HuH-7 (cell line): Measurements from ENCODE around the gene ABHD11.
"Not testable (repeated sequence)": the region's sequence is repeated elsewhere in the genome, so short reads cannot be mapped to it uniquely, and the experiment has no call there.

ENCODE experiments used
- DNase-seq: peaks from one replicate; pipeline ENCODE4 v3.0.0; 2011; ENCODE audit warnings: low spot score

The ABHD11 gene

GRCh38 chr7:73742753-73743641, 4.4 kb upstream of the ABHD11 start:
- peak; percentile 80 for DNase-seq

DNA sequence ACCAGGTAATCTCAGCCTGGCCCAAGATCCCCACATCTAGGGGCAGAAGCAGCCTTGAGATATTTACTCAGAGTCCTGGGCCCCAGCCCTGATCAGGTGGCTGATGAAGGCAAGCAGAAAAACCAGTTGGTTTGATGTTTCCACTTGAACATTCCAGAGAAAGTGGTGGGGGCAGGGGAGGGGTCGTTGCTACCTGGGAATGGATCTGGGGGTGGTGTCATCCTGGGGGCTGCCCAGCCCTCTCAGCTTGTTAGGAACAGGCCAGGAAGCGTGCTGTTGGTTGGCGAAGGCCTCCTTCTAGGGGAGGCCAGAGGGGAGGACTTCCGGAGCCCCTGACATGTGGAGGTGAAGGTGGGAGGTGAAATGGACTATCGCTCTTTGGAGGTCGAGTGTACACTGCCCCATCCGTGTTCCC, 3.7 kb upstream of the ABHD11 start:
- DNase-seq = no peak

DNA sequence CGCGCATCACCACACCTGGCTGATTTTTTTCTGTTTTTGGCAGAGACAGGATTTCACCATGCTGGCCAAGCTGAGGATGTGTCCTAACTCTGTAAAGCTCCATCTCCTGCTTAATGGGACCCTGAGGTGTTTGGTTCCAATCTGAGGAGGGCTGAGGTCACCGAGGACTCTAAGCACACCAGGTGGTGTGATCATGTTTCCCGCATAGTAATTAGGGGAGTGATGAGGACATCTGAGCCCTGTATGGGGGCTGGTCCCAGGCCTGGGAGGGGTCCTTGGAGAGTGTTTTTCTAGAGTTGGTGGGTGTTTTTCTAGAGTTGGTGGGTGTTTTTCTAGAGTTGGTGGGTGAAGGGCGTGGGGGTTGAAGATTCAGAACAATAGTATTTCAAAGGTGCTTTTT, 3.0 kb upstream of the ABHD11 start:
- no peak for DNase-seq

- no peak for DNase-seq
Measured at GRCh38 chr7:73740771-73741170, 2.2 kb upstream of the ABHD11 start.

DNA sequence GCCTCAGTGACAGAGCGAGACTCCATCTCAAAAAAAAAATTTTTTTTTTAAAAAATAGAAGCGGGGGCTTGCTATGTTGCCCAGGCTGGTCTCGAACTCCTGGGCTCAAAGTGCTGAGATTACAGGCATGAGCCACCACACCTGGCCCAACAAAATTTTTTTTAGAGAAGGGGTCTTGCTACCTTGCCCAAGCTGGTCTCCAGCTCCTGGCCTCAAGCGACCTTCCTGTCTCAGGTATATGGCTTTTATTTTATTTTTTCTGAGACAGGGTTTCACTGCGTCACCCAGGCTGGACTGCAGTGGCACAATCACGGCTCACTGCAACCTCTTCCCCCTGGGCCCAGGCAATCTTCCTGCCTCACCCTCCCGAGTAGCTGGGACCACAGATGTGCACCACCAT, 1.6 kb upstream of the ABHD11 start:
- DNase-seq = no peak

GRCh38 chr7:73739387-73739767, 775 bp upstream of the ABHD11 start:
- no peak for DNase-seq

DNA sequence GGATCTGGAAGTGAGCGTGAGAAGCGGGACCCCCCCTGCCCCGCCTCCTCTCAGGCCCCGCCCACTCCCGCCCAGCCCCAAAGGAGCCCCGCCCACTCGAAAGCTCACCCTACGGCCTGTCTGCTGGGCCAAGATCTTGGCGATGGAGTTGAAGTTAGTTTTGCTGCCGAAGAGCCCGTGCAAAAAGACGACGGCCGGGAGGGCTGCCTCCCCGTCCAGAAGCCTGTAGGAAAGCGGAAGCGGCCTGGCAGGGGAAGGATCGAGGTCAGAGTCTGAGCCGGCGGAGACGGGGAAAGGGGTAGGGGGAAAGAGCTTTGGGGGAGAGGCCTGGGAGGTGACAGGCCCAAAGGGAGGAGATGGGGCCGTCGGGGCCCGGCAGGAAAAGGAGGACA, 386 bp downstream of the ABHD11 start:
- DNase-seq = peak; percentile 70

GRCh38 chr7:73737491-73738219, 947 bp downstream of the ABHD11 start:
- no peak for DNase-seq

DNA sequence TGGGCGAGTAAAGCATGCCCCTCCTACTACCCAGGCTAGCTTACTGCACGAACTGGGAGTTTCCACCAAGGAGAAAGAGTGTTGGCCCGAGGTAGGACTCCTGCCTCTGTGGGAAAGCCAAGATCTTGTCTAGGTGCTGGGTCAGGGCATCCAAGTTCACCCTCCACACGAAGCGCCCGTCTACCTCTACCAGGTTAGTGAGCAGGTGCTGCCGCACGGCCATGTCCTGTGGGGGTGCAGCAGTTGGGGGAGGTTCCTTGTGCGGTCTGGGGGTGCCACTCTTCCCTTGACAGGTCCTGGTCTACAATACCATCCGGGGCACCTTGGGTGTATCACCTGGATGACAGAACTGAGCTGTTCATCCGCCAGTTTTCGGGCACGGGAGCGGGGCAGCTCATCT, 1.7 kb downstream of the ABHD11 start:
- no peak for DNase-seq

- no peak for DNase-seq
Measured at GRCh38 chr7:73735528-73735905, 3.1 kb downstream of the ABHD11 start.

GRCh38 chr7:73734619-73735527, 3.7 kb downstream of the ABHD11 start:
- DNase-seq = peak; percentile 70

DNA sequence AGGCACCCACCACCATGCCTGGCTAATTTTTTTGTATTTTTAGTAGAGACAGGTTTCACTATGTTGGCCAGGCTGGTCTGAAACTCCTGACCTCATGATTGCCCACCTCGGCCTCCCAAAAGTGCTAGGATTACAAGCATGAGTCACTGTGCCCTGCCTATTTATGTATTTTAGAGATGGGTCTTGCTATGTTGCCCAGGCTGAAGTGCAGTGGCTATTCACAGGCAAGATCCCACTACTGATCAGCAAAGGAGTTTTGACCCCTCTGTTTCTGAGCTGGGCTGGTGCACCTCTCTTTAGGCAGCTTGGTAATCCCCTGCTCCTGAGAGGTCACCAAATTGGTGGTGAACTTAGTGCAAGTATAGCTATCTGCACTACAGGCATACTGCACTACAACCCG, 6.2 kb downstream of the ABHD11 start:
- DNase-seq = no peak

GRCh38 chr7:73730485-73730884, 8.1 kb downstream of the ABHD11 start:
- DNase-seq = no peak

GRCh38 chr7:73728551-73728950, 10.1 kb downstream of the ABHD11 start:
- no peak for DNase-seq

DNA sequence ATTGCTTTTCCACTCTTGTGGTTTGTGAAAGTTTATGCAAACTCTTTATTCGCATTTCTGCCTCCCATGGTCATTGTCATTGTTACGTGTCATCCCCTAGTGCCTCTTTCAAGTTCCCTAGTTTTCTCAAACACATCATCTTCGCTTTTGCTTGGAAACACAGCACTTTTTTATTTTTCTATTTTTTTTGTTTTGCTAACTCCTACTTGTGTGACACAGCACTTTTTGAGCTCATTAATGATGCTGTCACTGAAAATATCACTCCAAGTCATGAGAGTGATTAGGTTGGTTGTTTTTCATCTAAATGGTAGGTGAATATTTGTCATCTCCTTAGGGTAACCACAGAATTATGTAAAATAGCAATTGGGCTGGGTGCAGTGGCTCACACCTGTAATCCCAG, 10.7 kb downstream of the ABHD11 start:
- no peak for DNase-seq

- no peak for DNase-seq
Measured at GRCh38 chr7:73726083-73726466, 12.5 kb downstream of the ABHD11 start.

GRCh38 chr7:73723813-73724212, 14.8 kb downstream of the ABHD11 start:
- DNase-seq = no peak

- no peak for DNase-seq
Measured at GRCh38 chr7:73722785-73723184, 15.8 kb downstream of the ABHD11 start.

GRCh38 chr7:73722182-73722581, 16.4 kb downstream of the ABHD11 start:
- not testable (repeated sequence) for DNase-seq

GRCh38 chr7:73721377-73721817, 17.2 kb downstream of the ABHD11 start:
- DNase-seq = no peak

- DNase-seq = not testable (repeated sequence)
Measured at GRCh38 chr7:73720443-73720842, 18.2 kb downstream of the ABHD11 start.

GRCh38 chr7:73719806-73720169, 18.8 kb downstream of the ABHD11 start:
- DNase-seq = no peak
